Mesothelial cell of epicardium (in vitro differentiated cells): ENCODE measurements around the gene CHMP5. TPM values are rescaled to one million over a fixed set of nuclear protein-coding genes. Genes with fewer than 3 reads are reported as not detected.

ENCODE experiments used
- DNase-seq, 2 experiments: peaks; one replicate each; pipeline ENCODE4 v3.0.0; 2021; ENCODE audit warnings: low spot score in 2 of 2; ENCODE audit not compliant: unreplicated experiment in 2 of 2
- H3K27ac Mint-ChIP-seq: 2 replicates; pipeline ENCODE4 v1.8.0; 2021; ENCODE audit warnings: mixed read lengths
- H3K27me3 Mint-ChIP-seq: 2 replicates; pipeline ENCODE4 v1.8.0; 2021; ENCODE audit warnings: low read depth, mixed read lengths
- H3K36me3 Mint-ChIP-seq: 2 replicates; pipeline ENCODE4 v1.8.0; 2021; ENCODE audit warnings: mixed read lengths
- H3K4me1 Mint-ChIP-seq: 2 replicates; pipeline ENCODE4 v1.8.0; 2021; ENCODE audit warnings: mixed read lengths
- H3K4me3 Mint-ChIP-seq: 2 replicates; pipeline ENCODE4 v1.8.0; 2021; ENCODE audit warnings: mild to moderate bottlenecking, moderate library complexity, mixed read lengths
- H3K9me3 Mint-ChIP-seq: 2 replicates; pipeline ENCODE4 v1.8.0; 2021; ENCODE audit warnings: mixed read lengths
- CTCF ChIP-seq: fragments of 200-600 bp; sonication (generic); IDR thresholded peaks from one replicate; pipeline ENCODE4 v1.5.0; 2021; ENCODE audit warnings: antibody characterized with exemption; ENCODE audit not compliant: unreplicated experiment
- total RNA-seq: library from RNA; stranded (reverse); gene quantifications from 3 replicates; pipeline ENCODE4 v1.2.1, GENCODE V29; 2021

The CHMP5 gene
- total RNA-seq, 1 donor from 2014 or later = 49.1 TPM

- DNase-seq = no peak
- H3K36me3 Mint-ChIP-seq = peaks cover 23% of the 10 kb centered on the region
- TF ChIP-seq CTCF = no peak
- H3K4me1 Mint-ChIP-seq = peaks cover 16% of the 10 kb centered on the region
- H3K4me3 Mint-ChIP-seq = no peak overlapping the region
- H3K27me3 Mint-ChIP-seq = no peaks in the 10 kb centered on the region
- no peak overlapping the region for H3K27ac Mint-ChIP-seq
- no peaks in the 10 kb centered on the region for H3K9me3 Mint-ChIP-seq
Observed at GRCh38 chr9:33260372-33260771, 4.5 kb upstream of the CHMP5 start.

- Mint-ChIP-seq H3K27me3 (no peaks in the 10 kb centered on the region), H3K9me3 (no peaks in the 10 kb centered on the region), H3K4me1 (peaks cover 27% of the 10 kb centered on the region), H3K27ac (peak overlapping the region; percentile 78), H3K36me3 (peaks cover 23% of the 10 kb centered on the region), H3K4me3 (peak overlapping the region; percentile 87)
- DNase-seq = no peak
- no peak for TF ChIP-seq CTCF
Observed at GRCh38 chr9:33263131-33264002, 1.5 kb upstream of the CHMP5 start.

GRCh38 chr9:33264003-33264472 lies 811 bp upstream of the CHMP5 start:
- no peak for TF ChIP-seq CTCF
- H3K27ac Mint-ChIP-seq = peak overlapping the region; percentile 78
- peak in 1 of 2 experiments; percentile 44 for DNase-seq
- no peaks in the 10 kb centered on the region for H3K9me3 Mint-ChIP-seq
- H3K4me3 Mint-ChIP-seq = peak overlapping the region; percentile 87
- H3K27me3 Mint-ChIP-seq = no peaks in the 10 kb centered on the region
- H3K36me3 Mint-ChIP-seq = peaks cover 25% of the 10 kb centered on the region
- H3K4me1 Mint-ChIP-seq = peaks cover 27% of the 10 kb centered on the region

GRCh38 chr9:33265211-33265865 lies 489 bp downstream of the CHMP5 start:
- no peaks in the 10 kb centered on the region for H3K9me3 Mint-ChIP-seq
- peak overlapping the region; percentile 87 for H3K4me3 Mint-ChIP-seq
- H3K27me3 Mint-ChIP-seq = no peaks in the 10 kb centered on the region
- peak overlapping the region; percentile 93 for H3K27ac Mint-ChIP-seq
- H3K4me1 Mint-ChIP-seq = peaks cover 27% of the 10 kb centered on the region
- no peak for TF ChIP-seq CTCF
- no peak for DNase-seq
- peaks cover 19% of the 10 kb centered on the region for H3K36me3 Mint-ChIP-seq

- H3K36me3 Mint-ChIP-seq = peaks cover 25% of the 10 kb centered on the region
- H3K4me1 Mint-ChIP-seq = peaks cover 27% of the 10 kb centered on the region
- TF ChIP-seq CTCF = no peak
- no peaks in the 10 kb centered on the region for H3K9me3 Mint-ChIP-seq
- H3K27me3 Mint-ChIP-seq = no peaks in the 10 kb centered on the region
- no peak overlapping the region for H3K4me3 Mint-ChIP-seq
- DNase-seq = no peak
- no peak overlapping the region for H3K27ac Mint-ChIP-seq
Observed at GRCh38 chr9:33267151-33267767, 2.4 kb downstream of the CHMP5 start.
